HG02884 (cell line): Measurements from ENCODE around the gene U2AF2.
A peak's percentile ranks its signal among the peaks of the same experiment; 100 is the strongest.

ENCODE experiments used
- ATAC-seq: cut with Tn5 transposase; IDR thresholded peaks from one replicate; pipeline ENCODE4 v1.9.1; 2021; ENCODE audit warnings: mild to moderate bottlenecking, moderate library complexity; ENCODE audit not compliant: unreplicated experiment

The U2AF2 gene

DNA sequence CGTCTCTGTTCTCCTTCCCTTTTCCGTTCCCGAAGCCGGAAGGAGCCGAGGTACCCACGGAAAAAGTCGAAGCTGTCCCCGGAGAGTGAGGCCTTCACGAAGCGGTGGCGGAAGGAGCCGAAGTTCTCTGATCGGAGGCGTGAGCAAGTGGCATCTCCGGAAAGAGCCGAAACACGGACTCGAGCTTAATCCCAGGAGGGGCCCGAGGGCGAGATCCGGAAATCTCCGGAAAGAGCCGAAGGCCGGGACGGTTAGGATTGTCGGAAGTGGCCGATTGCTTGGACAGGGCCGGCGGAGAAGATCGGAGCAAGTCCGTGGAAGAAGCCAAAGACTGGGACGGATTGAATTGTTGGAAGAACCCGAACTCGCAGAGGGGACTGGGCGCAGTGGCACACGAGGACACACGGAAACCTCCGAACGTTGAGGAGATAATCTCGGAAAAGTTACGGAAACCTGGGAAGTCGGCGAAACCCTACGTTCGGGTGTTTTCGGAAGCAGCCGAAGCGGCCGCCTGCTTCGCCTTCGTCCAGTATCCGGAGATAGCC, 440 bp upstream of the U2AF2 start:
- peak; percentile 55 for ATAC-seq

- ATAC-seq = no peak
Observed at GRCh38 chr19:55655648-55656040, 809 bp downstream of the U2AF2 start.

- no peak for ATAC-seq
Observed at GRCh38 chr19:55656552-55656951, 1.7 kb downstream of the U2AF2 start.

DNA sequence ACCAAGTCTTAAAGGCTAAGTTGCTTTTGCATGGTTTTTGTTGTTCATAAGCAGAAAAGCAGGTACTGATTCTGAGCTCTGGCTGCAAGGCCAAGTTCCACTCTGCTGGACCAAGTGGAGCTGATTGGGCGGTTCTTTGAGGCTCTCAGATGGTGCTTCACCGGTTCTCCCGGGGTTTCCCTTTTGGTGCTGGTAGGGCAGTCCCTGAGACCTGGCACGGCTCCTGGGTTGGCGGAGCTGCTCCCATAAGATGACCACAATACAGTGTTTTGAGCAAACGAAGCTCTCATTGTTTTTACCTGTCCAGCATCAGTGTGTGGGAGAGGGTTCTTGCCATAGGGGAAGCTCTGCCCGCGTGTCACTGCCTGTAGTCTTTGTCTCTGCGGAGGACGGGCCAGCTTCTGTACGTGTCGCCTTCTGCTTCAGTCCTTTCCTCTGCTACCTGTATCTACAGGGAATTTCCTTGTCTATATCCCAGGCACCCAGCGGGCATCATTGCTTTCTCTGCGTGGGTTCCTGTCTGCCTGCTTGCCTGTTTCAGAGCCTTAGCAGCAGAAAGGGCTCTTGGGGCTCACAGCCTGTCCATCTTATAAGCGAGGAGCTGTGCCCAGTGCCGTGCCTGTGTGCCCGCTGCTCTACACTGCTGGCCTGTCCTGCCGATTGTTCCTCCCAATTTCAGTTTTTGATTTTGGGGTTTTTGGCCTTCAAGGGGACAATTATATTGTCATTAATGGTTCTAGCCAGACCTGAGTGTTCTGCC, 2.3 kb downstream of the U2AF2 start:
- ATAC-seq = no peak

- ATAC-seq = no peak
Observed at GRCh38 chr19:55658846-55659459, 4.1 kb downstream of the U2AF2 start.

DNA sequence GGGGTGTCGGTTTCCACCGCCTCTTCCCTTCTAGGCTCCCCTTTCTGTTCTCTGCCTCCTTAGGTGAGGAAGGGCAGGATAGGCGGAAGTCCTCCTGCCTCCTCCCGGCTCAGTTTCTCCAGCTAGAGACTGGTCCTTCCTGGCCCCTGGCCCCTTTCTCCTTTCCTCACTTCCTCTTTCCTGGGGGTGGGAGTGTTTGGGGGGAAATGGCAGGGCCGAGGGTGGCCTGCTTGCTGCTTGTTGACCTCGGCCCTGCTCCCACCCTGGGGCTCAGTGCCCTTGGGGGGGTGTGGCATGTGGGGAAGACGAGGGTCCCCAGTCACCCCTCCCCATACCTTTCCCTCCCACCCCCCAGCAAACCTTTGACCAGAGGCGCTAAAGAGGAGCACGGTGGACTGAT, 5.0 kb downstream of the U2AF2 start:
- ATAC-seq = no peak

DNA sequence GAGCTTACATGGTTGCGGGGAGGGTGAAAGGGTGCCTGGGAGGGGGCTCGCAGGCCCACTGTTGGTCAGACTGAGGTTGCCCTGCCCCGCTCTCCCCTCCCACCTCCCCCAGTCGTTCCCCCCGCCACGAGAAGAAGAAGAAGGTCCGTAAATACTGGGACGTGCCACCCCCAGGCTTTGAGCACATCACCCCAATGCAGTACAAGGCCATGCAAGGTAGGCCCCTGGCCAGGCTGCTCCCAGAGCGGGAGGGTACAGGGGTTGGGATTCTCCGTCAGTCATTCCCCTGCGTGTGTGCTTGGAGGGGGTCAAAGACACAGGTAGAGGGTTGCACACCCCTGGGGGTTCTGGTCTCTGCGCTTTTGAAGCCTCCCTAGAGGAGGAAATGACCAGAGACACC, 5.6 kb downstream of the U2AF2 start:
- no peak for ATAC-seq

GRCh38 chr19:55660991-55661390, 6.2 kb downstream of the U2AF2 start:
- no peak for ATAC-seq

DNA sequence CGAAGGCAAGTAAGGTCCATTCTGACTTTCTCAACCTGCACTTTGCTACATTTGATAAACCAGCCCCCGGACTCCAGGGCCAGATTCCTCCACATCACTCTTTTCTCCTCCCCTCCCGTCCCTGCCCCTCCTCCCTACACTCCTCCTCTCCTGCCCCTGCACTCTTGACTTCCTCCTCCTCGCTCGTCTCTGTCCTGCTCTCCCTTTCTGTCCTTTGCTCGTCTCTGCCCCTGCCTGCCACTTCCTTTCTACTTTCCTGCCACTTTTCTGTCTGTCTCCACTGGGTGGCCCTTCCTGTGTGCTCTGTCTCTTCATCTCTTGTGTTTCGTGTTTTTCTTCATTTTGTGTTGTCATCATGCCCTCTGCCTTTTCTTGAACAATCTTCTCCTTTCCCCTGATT, 7.0 kb downstream of the U2AF2 start:
- no peak for ATAC-seq

GRCh38 chr19:55663846-55664536, 9.2 kb downstream of the U2AF2 start:
- no peak for ATAC-seq

- no peak for ATAC-seq
Observed at GRCh38 chr19:55666343-55667005, 11.6 kb downstream of the U2AF2 start.

GRCh38 chr19:55667006-55667381, 12.2 kb downstream of the U2AF2 start:
- ATAC-seq = no peak

- no peak for ATAC-seq
Observed at GRCh38 chr19:55667511-55667910, 12.7 kb downstream of the U2AF2 start.

DNA sequence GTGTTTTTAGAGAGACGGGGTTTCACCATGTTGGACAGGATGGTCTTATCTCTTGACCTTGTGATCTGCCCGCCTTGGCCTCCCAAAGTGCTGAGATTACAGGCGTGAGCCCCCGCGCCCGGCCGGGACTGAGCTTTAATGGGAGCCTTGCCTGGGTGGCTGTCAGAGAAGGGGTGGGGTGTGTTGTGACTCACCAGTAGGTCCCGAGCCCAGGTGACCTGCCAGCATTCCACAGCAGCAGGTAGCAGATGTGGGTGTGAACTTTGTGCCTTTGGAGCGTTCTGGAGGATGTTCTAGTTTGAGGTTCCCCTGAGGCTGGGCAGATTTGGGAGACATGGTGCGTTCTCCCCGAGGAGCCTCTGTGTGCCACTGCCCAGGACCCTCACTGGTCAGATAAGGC, 13.1 kb downstream of the U2AF2 start:
- no peak for ATAC-seq

GRCh38 chr19:55668603-55669348, 13.9 kb downstream of the U2AF2 start:
- ATAC-seq = no peak

DNA sequence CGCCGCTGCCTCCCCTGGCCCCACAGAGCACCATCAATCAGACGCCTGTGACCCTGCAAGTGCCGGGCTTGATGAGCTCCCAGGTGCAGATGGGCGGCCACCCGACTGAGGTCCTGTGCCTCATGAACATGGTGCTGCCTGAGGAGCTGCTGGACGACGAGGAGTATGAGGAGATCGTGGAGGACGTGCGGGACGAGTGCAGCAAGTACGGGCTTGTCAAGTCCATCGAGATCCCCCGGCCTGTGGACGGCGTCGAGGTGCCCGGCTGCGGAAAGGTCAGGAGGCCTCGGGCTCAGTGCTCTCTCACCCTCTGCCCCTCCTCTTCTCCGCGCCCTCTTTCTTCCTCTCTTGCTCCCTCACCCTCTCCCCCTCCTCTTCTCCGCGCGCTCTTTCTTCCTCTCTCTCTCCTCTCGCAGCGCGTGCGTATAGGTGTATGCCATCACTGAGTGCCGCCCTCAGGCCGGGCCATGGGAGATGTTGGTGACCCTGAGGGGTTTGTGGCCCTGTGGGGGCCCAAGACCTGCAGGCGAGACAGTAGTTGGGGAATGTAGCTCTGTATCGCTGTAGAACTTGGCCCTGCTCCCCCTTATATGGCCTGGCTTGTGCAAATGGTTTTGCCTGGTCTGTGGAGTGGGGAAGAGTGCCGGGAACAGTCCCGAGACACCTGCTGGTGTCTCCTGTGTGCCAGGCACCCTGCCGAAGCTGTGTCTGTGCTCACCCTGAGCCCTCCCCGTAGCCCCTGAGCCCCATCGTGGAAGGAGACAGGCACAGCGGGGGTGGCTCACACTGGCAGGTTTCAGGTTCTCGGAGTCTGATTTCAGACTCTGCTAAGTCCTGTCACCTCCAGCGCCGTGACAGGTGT, 14.8 kb downstream of the U2AF2 start:
- no peak for ATAC-seq

DNA sequence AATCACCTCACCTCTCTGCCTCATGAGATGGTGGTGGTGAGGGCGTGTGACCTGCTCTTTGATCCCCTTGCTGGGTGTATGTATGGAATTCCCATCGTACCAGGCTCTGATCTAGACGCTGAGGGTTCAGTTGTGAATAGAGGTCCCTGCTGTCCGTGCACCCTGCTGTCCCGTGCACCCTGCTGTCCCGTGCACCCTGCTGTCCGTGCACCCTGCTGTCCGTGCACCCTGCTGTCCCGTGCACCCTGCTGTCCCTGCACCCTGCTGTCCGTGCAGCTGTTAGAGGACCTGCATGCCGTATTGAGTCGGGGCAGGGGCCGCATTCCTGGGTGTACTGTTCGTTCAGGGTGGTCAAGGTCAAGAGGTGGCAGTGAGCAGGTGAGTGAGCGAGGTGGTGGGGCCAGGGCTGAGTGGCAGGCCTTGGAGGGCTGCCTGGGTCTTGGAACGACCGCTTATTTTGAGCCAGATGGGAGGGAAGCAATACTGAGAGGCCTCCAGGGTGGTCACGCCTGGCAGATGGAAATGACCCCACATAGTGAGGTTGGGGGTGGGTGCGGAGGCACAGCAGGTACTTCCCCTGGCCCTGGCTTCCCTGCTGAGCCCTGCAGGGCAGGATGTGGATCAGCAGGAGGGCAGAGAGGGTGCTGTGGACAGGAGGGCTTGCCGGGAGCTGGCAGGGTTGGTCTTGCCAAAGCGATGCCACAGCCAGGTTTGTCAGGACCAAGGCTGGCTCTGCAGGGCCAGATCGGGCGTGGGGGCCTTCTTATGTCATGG, 15.6 kb downstream of the U2AF2 start:
- no peak for ATAC-seq

DNA sequence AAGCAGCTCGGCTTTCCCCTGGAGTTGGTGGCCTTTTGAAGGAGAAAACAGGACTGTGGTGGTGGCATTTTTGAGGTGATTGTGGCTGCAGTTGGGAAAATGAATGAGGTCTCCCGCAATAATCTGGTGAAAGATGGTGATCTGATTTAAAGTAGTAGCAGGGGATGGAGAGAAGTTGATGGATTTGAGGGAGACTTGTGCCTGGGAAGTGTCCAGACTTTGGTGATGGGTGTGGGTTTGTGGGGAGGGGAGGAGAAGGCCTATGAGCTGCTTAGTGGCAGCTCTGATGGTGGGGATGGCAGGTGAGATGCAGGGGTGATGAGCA, 16.2 kb downstream of the U2AF2 start:
- ATAC-seq = no peak

DNA sequence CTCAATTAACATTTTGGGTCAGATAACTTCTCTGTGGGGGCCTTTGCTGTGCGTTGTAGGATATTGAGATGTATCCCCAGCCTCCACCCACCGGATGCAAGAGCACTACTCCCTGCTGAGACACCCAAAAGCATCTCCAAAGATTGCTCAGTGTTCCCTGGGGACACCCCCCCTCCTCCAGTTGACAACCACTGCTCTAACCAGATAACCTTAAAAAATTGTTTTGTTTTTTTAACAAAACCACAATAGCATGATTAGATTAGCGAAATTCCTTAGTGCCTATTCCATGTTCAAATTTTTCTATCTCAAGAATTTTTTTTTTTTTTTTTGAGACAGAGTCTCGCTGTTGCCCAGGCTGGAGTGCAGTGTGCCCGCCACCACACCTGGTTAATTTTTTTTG, 17.6 kb downstream of the U2AF2 start:
- ATAC-seq = no peak
